Liver (tissue), 9 donors: ENCODE data around the gene MTCH1. TPM values are rescaled to one million over a fixed set of nuclear protein-coding genes. Genes with fewer than 3 reads are reported as not detected.
"Not testable (repeated sequence)": the region's sequence is repeated elsewhere in the genome, so short reads cannot be mapped to it uniquely, and the experiment has no call there.

Source experiments
- DNase-seq: peaks from one replicate; pipeline ENCODE4 v3.0.0-alpha.2; 2017; ENCODE audit warnings: low spot score
- H3K27ac ChIP-seq, 2 donors: one replicate each; pipeline ENCODE4 v1.7.0; 2013; ENCODE audit warnings: inconsistent platforms in 2 of 2, low read length in 2 of 2, control low read depth in 1 of 2, low read depth in 1 of 2, mild to moderate bottlenecking in 1 of 2
- H3K27me3 ChIP-seq, 4 donors: one replicate each; pipeline versions ENCODE4 v1.6.1 to v1.7.0; 2013; ENCODE audit warnings: low read length in 3 of 4, inconsistent platforms in 1 of 4, mild to moderate bottlenecking in 1 of 4, moderate library complexity in 1 of 4; ENCODE audit not compliant: control insufficient read depth in 4 of 4, insufficient read depth in 4 of 4
- H3K36me3 ChIP-seq, 4 donors: one replicate each; pipeline versions ENCODE4 v1.6.1 to v1.7.0; 2013; ENCODE audit warnings: low read length in 3 of 4, mild to moderate bottlenecking in 3 of 4, low read depth in 1 of 4, moderate library complexity in 1 of 4; ENCODE audit not compliant: control insufficient read depth in 4 of 4, insufficient read depth in 3 of 4
- H3K4me1 ChIP-seq, 4 donors: one replicate each; pipeline versions ENCODE4 v1.6.1 to v1.7.0; 2013; ENCODE audit warnings: low read length in 3 of 4, mild to moderate bottlenecking in 3 of 4, moderate library complexity in 1 of 4; ENCODE audit not compliant: control insufficient read depth in 4 of 4, insufficient read depth in 4 of 4
- H3K4me3 ChIP-seq, 3 donors: one replicate each; pipeline versions ENCODE4 v1.6.1 to v1.7.0; 2013; ENCODE audit warnings: low read length in 3 of 3, control low read depth in 1 of 3, low read depth in 1 of 3, mild to moderate bottlenecking in 1 of 3
- H3K9ac ChIP-seq, 2 donors: one replicate each; pipeline ENCODE4 v1.7.0; 2013; ENCODE audit warnings: low read length in 2 of 2, mild to moderate bottlenecking in 2 of 2, moderate library complexity in 2 of 2, control low read depth in 1 of 2, low read depth in 1 of 2
- H3K9me3 ChIP-seq, 4 donors: one replicate each; pipeline versions ENCODE4 v1.6.1 to v1.7.0; 2013; ENCODE audit warnings: low read length in 3 of 4; ENCODE audit not compliant: control insufficient read depth in 4 of 4
- ATF3 ChIP-seq: IDR thresholded peaks from 2 replicates; pipeline ENCODE4 v1.6.1; 2016; ENCODE audit warnings: antibody characterized with exemption
- CTCF ChIP-seq: fragments of 150-350 bp; IDR thresholded peaks from 2 replicates; pipeline ENCODE4 v1.5.1; 2017; ENCODE audit warnings: improper control_type of control experiment, low read depth, low read length; ENCODE audit not compliant: missing input control
- EGR1 ChIP-seq, 2 donors: IDR thresholded peaks; 2 replicates each; pipeline ENCODE4 v1.6.1; 2016 to 2018; ENCODE audit warnings: antibody characterized with exemption in 2 of 2, low read depth in 2 of 2
- FOXA1 ChIP-seq: IDR thresholded peaks from 2 replicates; pipeline ENCODE4 v1.6.1; 2016; ENCODE audit warnings: antibody characterized with exemption
- FOXA2 ChIP-seq: IDR thresholded peaks from 2 replicates; pipeline ENCODE4 v1.6.1; 2016; ENCODE audit warnings: antibody characterized with exemption
- GABPA ChIP-seq, 2 donors: IDR thresholded peaks in 1 of 2; conservative IDR thresholded peaks in 1 of 2; 2 replicates each; pipeline ENCODE4 v1.6.1; 2016; ENCODE audit warnings: antibody characterized with exemption in 2 of 2, mild to moderate bottlenecking in 1 of 2, moderate library complexity in 1 of 2
- HNF4A ChIP-seq, 2 donors: conservative IDR thresholded peaks; 2 replicates each; pipeline ENCODE4 v1.6.1; 2016; ENCODE audit warnings: antibody characterized with exemption in 2 of 2, mild to moderate bottlenecking in 2 of 2
- HNF4G ChIP-seq: IDR thresholded peaks from 2 replicates; pipeline ENCODE4 v1.6.1; 2016; ENCODE audit warnings: antibody characterized with exemption
- JUND ChIP-seq, 2 donors: IDR thresholded peaks; 2 replicates each; pipeline ENCODE4 v1.6.1; 2016; ENCODE audit warnings: antibody characterized with exemption in 2 of 2
- MAX ChIP-seq: IDR thresholded peaks from 2 replicates; pipeline ENCODE4 v1.6.1; 2016; ENCODE audit warnings: antibody characterized with exemption
- NR2F2 ChIP-seq: IDR thresholded peaks from 2 replicates; pipeline ENCODE4 v1.6.1; 2016; ENCODE audit warnings: antibody characterized with exemption
- RAD21 ChIP-seq, 2 donors: IDR thresholded peaks; 2 replicates each; pipeline ENCODE4 v1.6.1; 2016; ENCODE audit warnings: antibody characterized with exemption in 2 of 2, mild to moderate bottlenecking in 2 of 2
- REST ChIP-seq: IDR thresholded peaks from 2 replicates; pipeline ENCODE4 v1.6.1; 2016; ENCODE audit warnings: antibody characterized with exemption, mild to moderate bottlenecking
- RXRA ChIP-seq, 2 donors: IDR thresholded peaks; 2 replicates each; pipeline ENCODE4 v1.6.1; 2017 to 2018; ENCODE audit warnings: antibody characterized with exemption in 2 of 2, mild to moderate bottlenecking in 1 of 2
- SP1 ChIP-seq: IDR thresholded peaks from 2 replicates; pipeline ENCODE4 v1.6.1; 2018; ENCODE audit warnings: antibody characterized with exemption, mild to moderate bottlenecking
- TAF1 ChIP-seq: conservative IDR thresholded peaks from 2 replicates; pipeline ENCODE4 v1.6.1; 2016; ENCODE audit warnings: antibody characterized with exemption, mild to moderate bottlenecking
- YY1 ChIP-seq: IDR thresholded peaks from 2 replicates; pipeline ENCODE4 v1.6.1; 2016; ENCODE audit warnings: antibody characterized with exemption, mild to moderate bottlenecking
- ZBTB33 ChIP-seq: IDR thresholded peaks from 2 replicates; pipeline ENCODE4 v1.6.1; 2016; ENCODE audit warnings: antibody characterized with exemption
- whole genome bisulfite sequencing: extraction: QIAGEN DNeasy Blood & Tissue Kit; methylation state at CpG from one replicate; pipeline ENCODE4 v1.1.7; 2013; 5-methylcytosine and 5-hydroxymethylcytosine counted together
- polyA plus RNA-seq, 2 donors: library from polyadenylated mRNA; stranded (reverse) in 1 of 2; unstranded in 1 of 2; fragments of 200-250 nt in 1 of 2; fragments of >200 nt in 1 of 2; fragmentation: Nextera tagmentation in 1 of 2; extraction: Ambion mirVana in 1 of 2; gene quantifications; one replicate each; pipeline versions ENCODE4 v1.2.1 to v1.2.3, GENCODE V29; 2013 to 2015
- total RNA-seq, 2 donors: library from RNA; depleted of rRNA; stranded (reverse); fragments of >200 nt; gene quantifications; one replicate each; pipeline ENCODE4 v1.2.3, GENCODE V29; 2014
- donor health status: healthy.
- donor health status: healthy.
- donor health status: healthy.
- donor health status: healthy.
- donor health status: healthy.

The MTCH1 gene
- total and polyA plus RNA-seq, 4 donors: 61.5 to 79.6 (median 74.1) TPM

- WGBS: 79% methylated on average over 5 of the region's 5 CpGs
- DNase-seq: no peak
These were observed 41.3 kb downstream of the MTCH1 start for GRCh38 chr6:36944650-36945049.

GRCh38 chr6:36942329-36942728 is 43.7 kb downstream of the MTCH1 start:
- H3K4me1 ChIP-seq: not testable (repeated sequence)
- 53% methylated on average over 1 of the region's 2 CpGs for WGBS

More at GRCh38 chr6:36944650-36945049, 41.3 kb downstream of the MTCH1 start:
- no peaks in the 10 kb centered on the region for H3K4me1 ChIP-seq
- no peaks in the 10 kb centered on the region for H3K9me3 ChIP-seq
- no peak for TF ChIP-seq CTCF
- no peak for TF ChIP-seq FOXA1
- no peak for TF ChIP-seq JUND (IDR thresholded peaks at IDR 0.05)
- TF ChIP-seq NR2F2: no peak
- no peak for TF ChIP-seq ATF3
- no peak for TF ChIP-seq TAF1
- no peak for TF ChIP-seq FOXA2
- no peak for TF ChIP-seq HNF4G
- TF ChIP-seq MAX: no peak
- no peak for TF ChIP-seq GABPA (IDR thresholded peaks at IDR 0.05 in 1 of 2, conservative IDR thresholded peaks at IDR 0.05 in 1 of 2)
- TF ChIP-seq ZBTB33: no peak
- no peak for TF ChIP-seq HNF4A (conservative IDR thresholded peaks at IDR 0.05)
- TF ChIP-seq RAD21 (IDR thresholded peaks at IDR 0.05): no peak
- TF ChIP-seq EGR1 (IDR thresholded peaks at IDR 0.05; ENCODE audit: low read depth in 2 of 2): no peak
- no peak for TF ChIP-seq SP1
- no peak for TF ChIP-seq YY1
- no peak for TF ChIP-seq RXRA (IDR thresholded peaks at IDR 0.05)
- TF ChIP-seq REST: no peak
- H3K36me3 ChIP-seq: no peaks in the 10 kb centered on the region
- H3K4me3 ChIP-seq: no peak overlapping the region
- no peak overlapping the region for H3K9ac ChIP-seq
- no peaks in the 10 kb centered on the region for H3K27me3 ChIP-seq
- no peak overlapping the region for H3K27ac ChIP-seq

GRCh38 chr6:36941561-36941960 is 44.4 kb downstream of the MTCH1 start:
- not testable (repeated sequence) for H3K27ac ChIP-seq, H3K36me3 ChIP-seq, DNase-seq, H3K9ac ChIP-seq, H3K4me3 ChIP-seq, H3K27me3 ChIP-seq, H3K4me1 ChIP-seq, H3K9me3 ChIP-seq
- 94% methylated on average over 38 of the region's 40 CpGs for WGBS

More at GRCh38 chr6:36942329-36942728, 43.7 kb downstream of the MTCH1 start:
- DNase-seq, H3K9ac ChIP-seq, H3K4me3 ChIP-seq, H3K27ac ChIP-seq, H3K27me3 ChIP-seq, H3K36me3 ChIP-seq, H3K9me3 ChIP-seq: not testable (repeated sequence)
